GM06990 (cell line): Measurements from ENCODE around the gene REXO1.

Experiments
- DNase-seq: peaks from one replicate; pipeline ENCODE4 v3.0.0-alpha.2; 2011; ENCODE audit not compliant: insufficient read length; ENCODE audit errors: extremely low read depth
- H3K27me3 ChIP-seq: replicated peaks from 2 replicates; pipeline ENCODE4 v1.6.0; 2011; ENCODE audit warnings: low read length; ENCODE audit not compliant: control insufficient read depth, insufficient read depth
- H3K36me3 ChIP-seq: 2 replicates; pipeline ENCODE4 v1.5.1; 2011; ENCODE audit warnings: low read length; ENCODE audit not compliant: control insufficient read depth, insufficient read depth
- H3K4me3 ChIP-seq: replicated peaks from 2 replicates; pipeline ENCODE4 v1.5.1; 2011; ENCODE audit warnings: low read depth, mild to moderate bottlenecking, control low read depth, low read length
- CTCF ChIP-seq: IDR thresholded peaks from 2 replicates; pipeline ENCODE4 v1.5.1; 2011; ENCODE audit warnings: low read length, control low read depth, mild to moderate bottlenecking, inconsistent platforms; ENCODE audit not compliant: insufficient read depth, poor library complexity, severe bottlenecking

Gene REXO1

DNA sequence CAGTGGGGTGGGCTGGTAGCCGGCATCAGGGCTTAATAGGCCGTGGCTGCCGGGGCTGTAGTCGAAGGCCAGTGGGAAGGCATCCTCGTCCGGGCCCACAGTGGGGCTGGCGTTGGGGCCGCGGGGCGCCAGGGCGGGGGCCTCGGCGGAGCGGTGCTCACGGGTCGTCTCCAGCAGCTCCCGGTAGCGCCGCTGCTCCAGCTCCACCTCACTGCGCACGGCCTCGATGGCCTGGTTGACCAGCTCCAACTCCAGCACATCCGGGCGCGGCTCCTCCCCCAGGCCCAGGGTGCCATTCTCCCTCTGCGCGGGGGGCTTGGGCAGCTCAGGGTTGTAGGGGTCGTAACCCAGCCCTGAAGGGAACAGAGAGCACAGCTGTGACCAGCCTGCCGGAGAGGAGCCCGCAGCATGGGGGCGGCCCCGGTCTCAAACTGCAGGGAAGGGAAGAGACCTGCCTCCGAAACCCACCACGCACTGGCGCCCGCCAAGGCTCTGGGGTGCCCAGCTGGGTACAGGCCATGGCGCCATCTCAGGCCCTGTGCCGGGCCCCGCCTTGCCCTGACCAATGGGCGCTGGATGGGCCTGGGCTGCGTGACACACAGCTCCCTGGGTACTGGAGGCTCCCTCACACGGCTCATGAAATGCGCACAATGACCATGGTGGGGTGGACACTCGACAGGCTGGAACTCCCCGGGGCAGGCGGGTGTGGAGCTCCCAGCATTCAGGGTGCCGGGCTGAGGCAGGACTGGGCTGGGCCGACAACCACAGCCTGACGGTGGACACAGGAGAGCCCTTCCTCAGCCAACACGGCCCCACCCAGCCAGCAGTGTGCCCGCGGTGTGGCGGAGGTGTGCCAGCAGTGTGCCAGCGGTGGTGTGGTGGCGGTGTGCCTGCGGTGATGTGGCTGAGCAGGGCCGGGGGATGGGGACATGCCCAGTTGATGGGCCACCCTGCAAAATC lies 19.7 kb downstream of the REXO1 start:
- no peak for TF ChIP-seq CTCF
- no peaks in the 10 kb centered on the region for H3K27me3 ChIP-seq
- H3K4me3 ChIP-seq: no peak overlapping the region
- no peak for DNase-seq
- peaks cover 12% of the 10 kb centered on the region for H3K36me3 ChIP-seq

- H3K36me3 ChIP-seq: peaks cover 14% of the 10 kb centered on the region
- DNase-seq: no peak
- TF ChIP-seq CTCF: no peak
- no peak overlapping the region for H3K4me3 ChIP-seq
- no peaks in the 10 kb centered on the region for H3K27me3 ChIP-seq
Observed at GRCh38 chr19:1827566-1828278, 20.6 kb downstream of the REXO1 start.

DNA sequence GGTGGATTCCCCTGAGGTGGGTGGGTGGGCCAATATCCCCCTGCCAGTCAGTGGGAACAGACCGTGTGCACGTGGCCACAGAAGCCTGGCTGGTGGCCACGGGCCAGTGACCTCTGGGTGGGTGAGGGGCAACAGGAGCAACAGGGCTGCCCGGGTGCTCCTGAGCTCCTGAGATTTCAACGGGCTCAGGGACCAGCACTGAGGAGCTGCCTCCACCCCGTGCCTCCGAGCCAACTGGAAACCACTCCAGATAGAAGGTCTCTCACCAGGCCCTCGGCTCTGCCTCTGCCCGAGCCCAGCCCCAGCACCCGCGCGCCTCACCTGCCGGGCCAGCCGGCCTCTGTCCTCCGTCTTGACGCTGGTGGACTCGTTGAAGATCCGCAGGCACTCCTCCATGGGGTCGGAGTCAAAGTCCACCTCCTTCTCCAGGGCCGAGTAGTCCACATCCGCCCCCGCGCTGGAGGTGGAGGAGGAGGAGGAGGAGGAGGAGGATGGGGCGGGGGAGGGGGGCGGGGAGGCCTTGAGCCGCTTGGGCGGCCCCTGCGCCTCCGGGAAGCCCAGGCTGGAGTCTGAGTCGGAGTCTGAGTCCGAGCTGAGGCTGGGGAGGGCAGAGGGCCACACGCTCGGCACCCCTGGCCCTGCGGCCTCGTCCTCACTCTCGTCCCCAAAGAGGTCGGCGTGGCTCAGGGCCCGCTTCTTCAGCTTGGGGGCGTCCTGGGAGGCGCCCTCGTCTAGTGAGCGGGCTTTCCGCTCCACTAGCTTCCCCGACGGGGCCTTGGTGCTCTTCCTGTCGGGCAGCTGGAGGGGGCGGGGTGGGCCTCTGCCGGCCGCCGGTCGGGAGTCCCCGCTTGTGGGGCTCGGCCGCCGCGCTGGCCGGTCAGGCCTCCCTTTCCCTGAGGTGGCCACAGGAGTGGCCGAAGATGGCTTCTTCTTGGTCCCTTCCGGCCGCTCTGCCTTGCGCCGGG lies 21.4 kb downstream of the REXO1 start:
- no peak for DNase-seq
- no peak overlapping the region for H3K4me3 ChIP-seq
- no peaks in the 10 kb centered on the region for H3K27me3 ChIP-seq
- no peak for TF ChIP-seq CTCF
- peaks cover 23% of the 10 kb centered on the region for H3K36me3 ChIP-seq

- Histone ChIP-seq H3K27me3 (no peaks in the 10 kb centered on the region), H3K36me3 (peaks cover 26% of the 10 kb centered on the region), H3K4me3 (no peak overlapping the region)
- DNase-seq: peak; percentile 54
- peak; percentile 97 for TF ChIP-seq CTCF
Observed at GRCh38 chr19:1825909-1826556, 22.2 kb downstream of the REXO1 start.

GRCh38 chr19:1824252-1824622 lies 24.0 kb downstream of the REXO1 start:
- H3K4me3 ChIP-seq: no peak overlapping the region
- H3K36me3 ChIP-seq: peaks cover 30% of the 10 kb centered on the region
- H3K27me3 ChIP-seq: no peaks in the 10 kb centered on the region
- TF ChIP-seq CTCF: no peak
- no peak for DNase-seq
